HT1080 (cell line): ENCODE data around the gene CCDC92B. TPM values are rescaled to one million over a fixed set of nuclear protein-coding genes. Genes with fewer than 3 reads are reported as not detected.

Experiments used
- DNase-seq: peaks from one replicate; pipeline ENCODE4 v3.0.0-alpha.2; 2015; ENCODE audit warnings: low read depth
- total RNA-seq: library from RNA; depleted of rRNA; stranded (reverse); fragments of >200 nt; shearing (Covaris generic); gene quantifications from 2 replicates; pipeline ENCODE4 v1.2.3, GENCODE V29; 2014

The CCDC92B gene
- total RNA-seq, 1 experiment from 2014 or later: not detected

DNA sequence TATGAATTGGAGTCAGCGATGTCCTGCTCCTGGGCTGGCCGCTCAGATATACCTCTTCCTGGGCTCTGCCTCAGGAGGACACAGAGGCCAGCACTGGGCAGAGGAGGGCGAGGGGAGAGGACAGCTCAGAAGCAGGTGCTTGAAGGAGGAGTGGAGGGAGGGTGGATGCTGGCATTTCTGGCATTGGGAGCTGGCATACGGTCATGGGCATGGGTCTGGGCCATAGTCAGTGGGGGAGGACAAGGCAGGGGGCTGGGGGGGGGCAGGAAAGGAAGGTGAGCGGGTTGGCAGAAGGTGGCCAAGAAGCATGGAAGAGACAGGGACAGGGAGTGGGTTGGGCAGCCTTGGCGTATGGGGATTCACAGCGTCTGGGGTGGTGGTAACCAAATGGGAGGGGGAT lies 30.1 kb upstream of the CCDC92B start:
- DNase-seq: no peak

DNA sequence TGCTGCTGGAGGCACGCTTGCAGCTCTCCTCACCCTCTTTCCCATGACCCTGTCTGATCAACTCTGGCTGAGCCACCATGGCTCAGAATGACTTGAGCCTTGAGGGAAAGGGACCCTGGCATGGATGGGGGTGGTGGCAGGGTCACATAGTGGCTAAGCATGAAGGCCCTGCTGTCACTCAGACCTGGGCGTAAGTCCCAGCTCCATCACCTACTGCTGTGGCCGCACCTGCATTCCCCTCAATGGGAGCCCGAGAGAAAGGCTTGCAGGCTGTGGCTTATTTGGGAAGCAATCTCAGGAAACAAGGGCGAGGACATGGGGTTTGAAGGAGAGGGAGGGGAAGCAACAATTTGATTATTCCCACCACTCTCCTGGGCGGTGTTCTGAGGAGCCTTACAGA lies 29.0 kb upstream of the CCDC92B start:
- no peak for DNase-seq

DNA sequence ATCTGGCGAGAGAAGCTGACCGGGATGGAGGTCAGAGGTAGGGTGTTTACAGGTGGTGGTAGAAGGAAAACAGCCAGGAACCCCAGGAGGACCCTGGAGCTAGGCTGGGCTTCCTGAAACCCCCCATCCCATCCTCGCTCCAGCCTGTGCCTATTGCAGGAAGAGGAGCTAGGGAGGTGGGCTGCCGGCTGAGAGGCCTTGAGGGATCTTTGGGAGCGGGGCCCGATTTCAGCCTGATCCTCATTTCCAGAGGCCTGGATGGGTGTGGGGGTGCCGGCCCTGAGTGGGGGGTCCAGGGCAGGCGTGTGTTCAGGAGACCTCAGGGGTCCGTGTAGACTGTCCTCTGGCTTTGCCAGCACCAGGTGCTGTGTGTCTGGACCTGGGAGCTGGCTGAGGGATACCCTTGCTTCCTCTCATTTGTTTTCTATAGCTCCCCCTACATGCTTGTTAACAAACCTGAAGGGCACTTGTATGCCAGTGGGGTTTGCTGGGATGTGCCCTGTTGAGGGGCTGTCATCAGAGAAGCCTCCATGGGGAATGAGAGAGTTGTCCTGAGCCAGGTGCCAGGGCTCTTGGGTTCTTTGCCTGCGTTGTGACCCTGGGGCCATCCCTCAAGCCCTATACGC lies 27.9 kb upstream of the CCDC92B start:
- no peak for DNase-seq

DNA sequence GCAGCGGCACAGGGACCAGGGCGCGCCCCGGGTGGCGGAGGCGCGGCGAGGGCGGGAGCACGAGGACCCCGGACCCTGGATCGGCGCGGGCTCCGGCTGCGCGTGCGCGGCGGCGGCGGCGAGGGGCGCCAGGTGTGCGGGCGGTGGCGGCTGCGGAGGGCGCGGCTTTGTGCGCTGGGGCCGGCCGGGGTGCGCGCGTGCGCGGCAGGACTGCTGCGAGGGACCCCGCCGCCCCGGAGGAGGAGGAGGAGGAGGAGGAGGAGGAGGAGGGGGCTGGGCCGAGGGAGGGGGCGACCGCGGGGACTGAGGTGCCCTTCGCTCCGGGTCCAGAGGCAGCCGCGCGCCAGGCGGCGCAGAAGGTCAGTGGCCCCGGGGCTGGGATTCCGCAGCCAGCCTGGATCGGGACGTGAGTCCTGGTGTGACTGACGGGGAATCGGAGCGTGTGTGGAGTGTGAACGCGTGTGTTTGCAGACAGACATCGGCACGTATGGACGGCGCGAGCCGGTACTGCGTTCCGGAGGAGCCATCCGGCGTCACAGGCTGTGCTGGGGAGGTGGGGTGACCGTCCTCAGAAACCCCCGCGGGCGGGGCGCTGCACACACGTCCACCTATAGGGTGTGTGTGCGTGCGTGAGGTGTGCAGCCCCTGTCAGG lies 27.3 kb upstream of the CCDC92B start:
- DNase-seq: no peak

DNA sequence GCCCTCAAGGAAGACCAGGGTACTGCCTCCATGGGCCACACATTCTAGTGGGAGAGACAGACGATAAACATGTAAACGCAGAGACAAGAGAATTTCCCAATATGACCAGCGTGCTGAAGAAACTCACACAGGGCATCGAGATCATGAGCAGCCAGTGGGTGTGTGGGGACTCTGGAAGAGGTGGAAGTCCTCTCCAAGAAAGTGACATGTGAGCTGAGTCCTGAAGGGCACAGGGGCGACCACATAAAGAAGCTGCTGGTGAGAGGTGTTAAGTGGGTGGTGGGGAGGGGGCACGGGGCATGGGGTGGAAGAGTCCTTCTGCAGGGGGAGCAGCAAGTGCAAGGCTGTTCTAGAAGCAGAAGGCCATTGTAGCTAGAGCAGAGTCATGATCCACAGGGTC lies 25.8 kb upstream of the CCDC92B start:
- DNase-seq: no peak

DNA sequence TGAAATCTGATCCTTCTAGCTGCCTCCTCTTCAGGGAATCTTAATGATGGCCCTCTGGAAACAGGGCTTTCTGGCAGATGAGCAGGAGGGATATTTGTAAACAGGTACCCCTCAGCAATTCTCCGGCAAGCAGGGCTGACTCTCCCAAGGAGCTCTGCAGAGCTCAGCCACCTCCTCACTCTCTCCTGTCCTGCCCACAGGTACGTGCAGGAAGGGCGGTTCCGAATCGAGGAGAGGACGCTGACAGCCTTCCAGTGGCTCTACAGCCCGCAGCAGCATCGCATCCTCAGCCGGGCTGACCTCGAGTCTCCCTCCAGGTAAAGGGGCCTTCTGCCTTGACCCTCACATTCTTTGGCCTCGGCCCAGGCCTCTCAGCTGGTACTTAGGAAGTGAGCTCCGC lies 20.7 kb upstream of the CCDC92B start:
- DNase-seq: no peak

DNA sequence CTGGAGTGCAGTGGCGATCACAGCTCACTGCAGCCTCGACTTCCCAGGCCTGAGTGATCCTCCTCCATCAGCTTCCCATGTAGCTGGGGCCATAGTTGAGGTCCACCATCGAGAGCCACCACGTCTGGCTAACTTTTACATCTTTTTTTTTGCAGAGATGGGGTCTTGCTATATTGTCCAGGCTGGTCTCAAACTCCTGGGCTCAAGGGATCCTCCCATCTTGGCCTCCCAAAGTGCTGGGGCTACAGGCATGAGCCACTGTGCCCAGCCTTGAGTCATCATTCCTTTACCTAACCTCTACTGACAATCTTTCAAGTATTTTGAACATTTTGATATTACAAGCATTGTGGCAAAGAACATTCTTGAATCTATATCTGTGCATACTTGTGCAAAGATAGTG lies 9.4 kb upstream of the CCDC92B start:
- DNase-seq: no peak

DNA sequence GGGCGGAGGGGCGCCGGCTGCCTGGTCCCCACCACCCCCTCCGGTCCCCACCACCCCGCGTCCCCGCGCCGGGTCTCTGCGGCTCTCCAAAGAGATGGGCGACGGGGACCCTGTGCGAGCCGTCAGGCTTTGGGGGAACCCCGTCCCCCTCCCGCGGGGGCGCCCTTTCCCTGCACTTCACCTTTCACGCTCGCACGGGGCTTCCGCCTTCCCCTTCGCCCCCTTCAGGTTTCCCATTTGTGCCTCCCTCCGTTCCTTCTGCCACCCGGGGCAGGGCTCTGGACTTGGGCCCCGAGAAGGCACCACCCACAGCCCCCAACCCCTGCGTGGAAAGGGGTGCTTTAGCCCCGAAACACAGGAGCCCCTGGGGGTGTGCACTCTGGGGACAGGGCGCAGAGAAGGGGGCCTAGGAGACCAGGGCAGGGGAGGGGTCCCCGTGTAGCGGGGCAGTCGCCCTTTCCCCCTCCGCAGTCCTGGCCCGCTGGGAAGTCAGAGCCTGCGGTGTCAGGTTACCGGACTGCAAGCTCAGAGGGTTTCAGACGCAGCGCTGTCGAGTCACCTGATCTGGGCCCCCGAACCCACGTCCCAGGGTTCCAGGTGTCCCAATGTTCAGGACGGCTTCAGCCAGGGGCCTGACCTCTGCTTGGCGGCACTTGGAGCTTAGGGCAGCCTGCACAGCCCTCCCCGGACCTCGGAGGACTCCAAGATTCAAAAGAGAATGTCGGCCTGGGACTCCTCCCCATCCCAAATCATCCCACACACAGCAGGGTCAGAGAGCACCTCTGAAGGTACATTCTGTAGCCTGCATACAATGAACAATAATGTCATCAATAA lies 6.7 kb upstream of the CCDC92B start:
- DNase-seq: no peak

DNA sequence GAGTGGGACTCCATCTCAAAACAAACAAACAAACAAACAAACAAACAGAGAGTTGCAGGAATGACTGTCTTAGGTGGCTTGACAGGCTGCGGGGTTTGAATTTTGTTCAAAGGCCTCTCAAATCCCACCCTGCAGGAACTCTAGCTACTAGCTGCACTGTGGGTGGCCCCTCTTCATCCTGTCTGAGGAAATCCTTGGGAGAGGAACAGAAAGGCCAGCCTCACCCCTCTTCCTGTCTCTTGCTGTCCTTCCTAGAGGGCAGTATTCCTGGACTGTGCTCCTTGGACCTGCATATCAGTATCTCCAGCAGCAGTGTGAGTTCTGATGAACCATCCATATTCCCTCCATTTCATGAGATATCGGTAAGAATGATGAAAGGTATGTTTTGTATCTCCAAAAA lies 2.0 kb upstream of the CCDC92B start:
- no peak for DNase-seq

DNA sequence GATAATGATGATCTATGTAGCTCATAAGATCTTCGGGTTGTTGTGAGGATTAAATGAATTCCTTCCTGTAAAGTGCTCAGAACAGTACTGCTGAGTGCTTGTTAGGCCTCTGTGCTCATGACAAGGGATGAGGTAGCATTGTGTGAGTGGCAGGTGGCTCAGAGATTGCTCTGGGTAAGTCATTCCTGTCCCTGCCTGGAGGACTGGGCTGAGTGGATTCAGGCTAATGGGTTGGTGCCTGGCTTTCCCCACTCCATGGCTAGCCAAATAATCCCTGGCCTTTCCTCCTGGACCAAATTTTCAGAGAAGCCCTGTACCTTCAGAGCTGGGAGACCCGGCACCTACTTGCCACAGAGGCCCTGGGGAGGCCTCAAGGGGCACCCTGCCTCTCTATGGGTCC lies 1.3 kb upstream of the CCDC92B start:
- no peak for DNase-seq

DNA sequence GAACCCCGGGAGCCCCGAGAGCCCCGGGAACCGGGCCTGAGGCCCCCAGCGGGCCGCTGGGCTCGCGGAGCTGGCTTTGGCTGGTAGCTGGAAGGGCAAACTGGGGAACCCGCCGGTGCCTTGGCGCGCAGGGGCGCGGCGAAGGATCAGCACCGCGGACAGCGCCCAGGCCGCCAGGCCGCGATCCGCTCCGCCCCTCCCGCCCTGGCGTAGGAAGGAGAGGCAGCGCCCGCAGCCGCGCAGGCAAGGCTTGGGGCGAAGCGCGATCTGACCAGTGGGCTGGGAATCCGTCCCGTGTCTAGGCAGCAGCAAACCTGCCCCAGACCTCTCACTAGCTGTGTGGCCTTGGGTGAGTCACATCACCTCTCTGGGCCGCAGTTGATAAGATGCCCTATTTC lies 331 bp upstream of the CCDC92B start:
- peak; percentile 68 for DNase-seq

DNA sequence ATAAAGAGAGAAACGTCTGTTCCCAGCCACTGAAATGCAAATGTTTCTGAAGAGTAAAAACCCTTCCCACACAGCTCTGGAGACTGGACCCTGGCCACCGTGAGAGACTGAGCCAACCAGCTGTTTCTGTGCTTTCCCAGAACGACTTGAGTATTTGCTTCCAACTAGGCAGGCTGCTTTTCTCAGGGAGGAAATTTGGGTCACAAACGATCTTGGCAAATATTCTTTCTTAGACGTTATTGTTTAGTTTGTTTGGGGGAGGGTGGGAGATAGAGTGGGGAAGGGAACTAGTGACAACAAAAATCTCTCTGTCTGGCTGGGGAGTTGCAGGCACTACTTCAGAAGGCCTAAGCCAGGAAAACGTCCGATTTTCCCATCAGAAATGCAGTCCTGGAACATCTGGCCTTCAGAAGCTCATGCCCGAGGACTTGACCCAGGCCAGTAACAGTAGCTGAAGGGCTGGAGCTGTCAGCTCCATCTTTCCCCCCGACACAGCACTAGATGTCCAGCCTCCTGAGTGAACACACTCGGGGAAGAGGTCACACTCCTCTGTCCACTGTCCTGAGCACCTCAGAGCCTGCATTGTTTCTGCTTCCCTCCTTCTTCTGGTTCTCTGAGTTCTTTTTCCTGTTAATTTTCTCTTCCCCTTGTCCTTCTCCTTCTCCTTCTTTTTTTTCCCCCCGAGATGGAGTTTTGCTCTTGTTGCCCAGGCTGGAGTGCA lies 4.0 kb downstream of the CCDC92B start:
- DNase-seq: no peak

DNA sequence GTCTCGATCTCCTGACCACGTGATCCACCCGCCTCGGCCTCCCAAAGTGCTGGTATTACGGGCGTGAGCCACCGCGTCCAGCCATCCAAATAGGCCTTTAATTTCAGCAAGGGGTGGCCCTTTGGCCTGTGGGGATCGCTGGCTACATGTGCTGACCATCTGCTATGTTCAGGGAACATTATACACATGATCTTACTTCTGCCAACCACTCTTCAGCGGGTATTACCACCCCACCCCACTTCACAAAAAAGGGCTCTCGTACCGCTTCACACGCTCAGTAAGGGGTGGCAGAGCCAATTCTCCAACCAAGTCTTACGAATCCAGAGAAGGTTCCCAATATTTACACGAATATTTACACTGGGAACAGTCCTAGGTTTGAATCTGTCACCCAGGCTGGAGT lies 11.8 kb downstream of the CCDC92B start:
- DNase-seq: no peak

DNA sequence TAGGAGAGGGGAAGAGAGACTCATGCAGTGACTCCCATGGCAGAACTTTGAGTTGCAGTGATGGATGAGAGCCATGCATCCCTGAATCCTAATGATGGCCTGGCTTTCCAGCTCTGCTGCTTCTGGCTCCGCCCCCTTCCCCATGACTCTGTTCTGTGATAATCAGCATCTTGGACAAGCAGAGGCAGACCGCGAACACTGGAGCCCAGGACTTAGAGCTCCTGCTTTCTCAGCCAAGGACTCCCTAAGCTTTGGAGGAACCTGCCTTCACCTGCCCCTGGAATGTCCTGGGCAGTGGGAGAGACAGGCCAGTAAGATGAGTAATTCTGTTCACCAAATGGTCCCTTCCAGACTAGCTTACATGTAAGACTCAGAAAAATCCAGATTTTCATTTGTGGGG lies 12.5 kb downstream of the CCDC92B start:
- DNase-seq: no peak

DNA sequence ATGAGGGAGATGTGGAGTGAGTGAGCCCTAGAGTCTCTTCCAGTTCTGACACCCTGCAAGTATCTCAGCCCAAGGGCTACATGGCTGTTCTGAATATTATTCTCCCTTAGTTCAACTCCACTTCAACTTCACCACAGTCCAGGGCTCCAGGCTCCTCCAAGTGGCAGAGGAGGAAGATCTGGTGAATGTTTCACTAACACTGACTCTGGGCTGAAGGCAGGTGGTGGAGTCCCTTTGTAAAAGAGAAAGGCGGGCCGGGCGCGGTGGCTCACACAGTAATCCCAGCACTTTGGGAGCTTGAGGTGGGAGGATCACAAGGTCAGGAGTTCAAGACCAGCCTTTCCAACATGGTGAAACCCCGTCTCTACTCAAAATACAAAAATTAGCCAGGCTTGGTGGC lies 13.6 kb downstream of the CCDC92B start:
- DNase-seq: no peak

DNA sequence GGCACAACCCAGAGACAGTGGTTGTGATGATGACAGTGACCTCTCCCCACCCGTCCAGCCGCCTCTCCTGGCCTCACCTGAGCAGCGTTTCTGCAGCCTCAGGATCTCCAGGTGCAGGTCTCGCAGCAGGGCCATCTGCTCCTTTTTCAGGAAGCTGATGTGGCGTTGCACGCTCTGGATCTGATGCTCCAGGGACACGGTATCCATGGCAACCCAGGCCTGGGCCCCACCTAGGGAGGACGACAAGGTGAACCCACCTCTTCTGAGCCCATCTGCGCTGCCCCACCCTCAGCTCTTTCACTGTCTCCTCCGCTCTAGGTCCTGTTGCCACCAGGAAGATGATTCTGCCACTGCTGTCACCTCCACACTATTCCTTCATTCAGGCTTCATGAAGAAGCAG lies 14.5 kb downstream of the CCDC92B start:
- DNase-seq: no peak

DNA sequence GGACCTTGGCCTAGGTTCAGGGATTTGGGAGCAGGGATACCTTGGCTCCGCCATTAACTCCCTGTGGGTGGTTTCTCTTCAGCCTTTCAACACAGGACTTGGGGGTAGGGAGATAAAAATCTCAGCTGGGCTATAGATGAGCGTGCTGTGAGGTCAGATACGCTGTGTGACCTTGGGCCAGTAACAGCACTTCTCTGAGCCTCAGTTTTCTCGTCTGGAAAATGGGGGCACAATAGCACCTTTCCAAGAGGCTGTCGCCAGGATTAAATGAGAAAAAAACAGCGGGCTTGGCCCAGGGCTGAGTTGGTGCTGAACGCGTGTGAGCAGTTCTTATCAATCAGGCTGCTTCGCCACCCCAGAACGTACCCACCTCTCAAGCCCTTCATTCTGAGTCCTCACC lies 17.6 kb downstream of the CCDC92B start:
- DNase-seq: no peak

DNA sequence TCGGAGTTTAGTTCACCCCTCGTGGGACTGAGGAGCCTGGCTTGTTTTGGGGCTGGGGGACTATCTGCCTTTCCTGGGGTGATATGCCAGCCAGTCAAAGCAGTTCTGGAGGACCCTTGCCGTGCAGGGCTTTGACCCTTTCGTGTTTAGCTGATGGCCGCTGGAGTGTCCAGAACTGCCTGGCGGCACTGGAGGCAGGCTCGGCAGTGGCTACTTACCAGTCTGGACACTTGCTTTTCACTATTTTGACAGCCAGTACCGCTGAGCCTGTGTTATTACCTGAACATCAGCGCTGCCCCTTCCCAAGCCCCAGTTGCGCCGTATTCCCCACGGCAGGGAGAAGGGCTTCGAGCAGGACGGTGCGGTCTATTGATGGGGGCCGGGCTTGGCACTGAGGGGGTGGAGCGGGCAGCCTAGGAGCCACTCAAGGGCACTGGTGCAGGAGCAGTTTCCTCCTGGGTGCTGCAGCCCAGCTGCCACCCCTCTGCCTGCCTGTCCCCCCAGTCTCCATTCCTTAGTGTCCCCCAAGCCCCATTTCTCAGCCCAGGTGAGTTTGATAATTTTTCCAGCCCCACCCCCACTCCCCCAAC lies 18.6 kb downstream of the CCDC92B start:
- DNase-seq: no peak

DNA sequence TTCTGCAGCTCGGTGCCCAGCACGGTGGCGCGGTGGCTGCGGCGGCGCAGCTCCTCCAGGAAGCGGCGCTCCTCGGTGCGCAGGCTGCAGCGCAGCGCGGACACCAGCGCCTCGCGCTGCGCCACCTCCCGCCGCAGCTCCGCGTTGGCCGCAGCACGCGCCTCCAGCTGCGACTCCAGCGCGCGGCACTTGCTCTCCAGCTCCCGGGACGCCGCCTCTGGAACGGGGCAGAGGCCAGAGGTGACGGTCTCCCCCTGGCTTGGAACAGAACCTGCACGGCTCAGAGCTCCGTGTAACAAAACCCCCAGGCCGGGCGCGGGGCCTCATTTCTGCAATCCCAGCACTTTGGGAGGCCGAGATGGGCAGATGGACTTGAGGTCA lies 24.7 kb downstream of the CCDC92B start:
- DNase-seq: no peak

DNA sequence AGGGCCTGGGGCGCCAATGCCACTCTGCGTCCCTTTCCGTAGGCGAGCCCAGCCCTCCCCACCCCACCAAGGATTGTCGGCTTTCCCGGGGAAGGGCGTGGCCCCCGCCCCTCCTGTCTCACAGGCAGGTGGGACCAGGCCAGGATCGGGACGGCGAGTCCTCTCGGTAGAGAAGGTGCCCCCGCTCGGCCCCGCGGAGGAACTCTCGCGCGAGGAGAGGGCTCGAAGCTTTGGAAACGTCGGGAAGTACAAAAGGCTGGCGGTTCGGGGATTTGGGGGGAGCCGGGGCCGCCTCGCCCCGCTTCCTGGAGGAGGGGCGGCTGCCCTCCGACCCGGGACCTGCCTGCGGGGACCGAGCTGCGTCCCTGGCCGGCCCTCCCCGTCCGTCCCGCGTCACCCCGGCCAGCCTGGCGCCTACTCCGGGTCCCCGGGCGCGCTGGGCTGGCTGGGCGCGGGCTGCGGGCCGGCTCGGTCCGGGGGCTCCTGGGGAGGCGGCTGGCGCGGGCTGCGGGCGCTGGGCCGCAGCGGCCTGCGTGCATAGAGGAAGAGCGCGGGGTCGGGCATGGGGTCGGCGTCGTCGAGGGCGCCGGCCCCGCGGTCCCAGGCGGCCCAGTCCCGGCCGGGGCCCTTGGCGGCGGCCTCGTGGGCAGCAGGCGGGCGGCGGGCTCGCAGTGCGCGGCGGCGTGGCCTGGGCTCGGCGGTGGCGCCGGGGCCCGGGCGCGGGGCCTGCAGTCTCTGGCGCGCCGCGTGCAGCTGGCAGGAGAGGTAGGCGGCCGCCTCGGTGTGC lies 25.3 kb downstream of the CCDC92B start:
- DNase-seq: no peak

DNA sequence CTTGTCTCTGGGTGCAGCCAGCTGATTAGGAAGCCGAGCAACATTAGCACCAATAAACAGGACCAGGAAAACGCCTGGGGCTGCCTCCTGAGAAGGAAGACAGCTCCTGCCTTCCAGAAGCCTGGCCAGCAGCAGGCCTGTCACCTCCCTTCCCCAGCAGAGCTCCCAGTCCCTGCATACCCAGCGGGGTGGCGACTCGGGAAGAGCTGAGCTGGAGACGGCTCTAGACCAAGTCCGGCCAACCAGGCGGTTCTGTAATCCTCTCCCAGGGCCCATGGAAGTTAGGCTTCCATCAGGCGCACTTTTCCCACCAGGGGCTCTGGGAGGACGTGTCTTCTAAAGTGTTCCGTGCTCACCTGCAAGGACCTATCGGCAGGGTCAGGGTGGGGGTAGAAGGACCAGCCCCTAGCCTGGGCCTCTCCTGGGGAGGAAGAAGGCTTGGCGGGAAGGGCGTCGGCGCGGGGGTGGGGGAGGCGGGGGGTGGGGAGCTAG lies 25.9 kb downstream of the CCDC92B start:
- DNase-seq: no peak
